ENCODE measurements around the gene ANAPC4.
"Not testable (repeated sequence)": the region's sequence is repeated elsewhere in the genome, so short reads cannot be mapped to it uniquely, and the experiment has no call there.

The ANAPC4 gene

GRCh38 chr4:25376754-25377571 is at the start of gene ANAPC4:
ANAPC4 (plus strand) TSS chr4:25377263; CDS start chr4:25377428, 165 bp downstream.
- DNase-seq (ENCODE audit: low read depth in 2 of 2), result peak; percentile 97 to 99

GRCh38 chr4:25328463-25328862 is 48.6 kb upstream of the ANAPC4 start:
- DNase-seq (ENCODE audit: low read depth in 2 of 2), result not testable (repeated sequence)

GRCh38 chr4:25330335-25330734 is 46.7 kb upstream of the ANAPC4 start:
- no peak for DNase-seq (ENCODE audit: low read depth in 2 of 2)

GRCh38 chr4:25330905-25331808 is 45.9 kb upstream of the ANAPC4 start:
- DNase-seq (ENCODE audit: low read depth in 2 of 2), result no peak

- no peak for DNase-seq (ENCODE audit: low read depth in 2 of 2)
Measured at GRCh38 chr4:25343671-25344070, 33.4 kb upstream of the ANAPC4 start.

GRCh38 chr4:25345744-25346143 is 31.3 kb upstream of the ANAPC4 start:
- DNase-seq (ENCODE audit: low read depth in 2 of 2), result no peak

GRCh38 chr4:25346913-25347312 is 30.1 kb upstream of the ANAPC4 start:
- DNase-seq (ENCODE audit: low read depth in 2 of 2), result no peak

- no peak for DNase-seq (ENCODE audit: low read depth in 2 of 2)
Measured at GRCh38 chr4:25347473-25347872, 29.6 kb upstream of the ANAPC4 start.

GRCh38 chr4:25347971-25348370 is 29.1 kb upstream of the ANAPC4 start:
- no peak for DNase-seq (ENCODE audit: low read depth in 2 of 2)

GRCh38 chr4:25350561-25350960 is 26.5 kb upstream of the ANAPC4 start:
- no peak for DNase-seq (ENCODE audit: low read depth in 2 of 2)

GRCh38 chr4:25351777-25352416 is 25.2 kb upstream of the ANAPC4 start:
- no peak for DNase-seq (ENCODE audit: low read depth in 2 of 2)

GRCh38 chr4:25356068-25356467 is 21.0 kb upstream of the ANAPC4 start:
- no peak for DNase-seq (ENCODE audit: low read depth in 2 of 2)

GRCh38 chr4:25358515-25359275 is 18.4 kb upstream of the ANAPC4 start:
- DNase-seq (ENCODE audit: low read depth in 2 of 2), result no peak

GRCh38 chr4:25361253-25361652 is 15.8 kb upstream of the ANAPC4 start:
- DNase-seq (ENCODE audit: low read depth in 2 of 2), result no peak

GRCh38 chr4:25367004-25367621 is 9.9 kb upstream of the ANAPC4 start:
- no peak for DNase-seq (ENCODE audit: low read depth in 2 of 2)

GRCh38 chr4:25367877-25368276 is 9.2 kb upstream of the ANAPC4 start:
- no peak for DNase-seq (ENCODE audit: low read depth in 2 of 2)

GRCh38 chr4:25368315-25368714 is 8.7 kb upstream of the ANAPC4 start:
- DNase-seq (ENCODE audit: low read depth in 2 of 2), result no peak

- DNase-seq (ENCODE audit: low read depth in 2 of 2), result no peak
Measured at GRCh38 chr4:25370242-25370641, 6.8 kb upstream of the ANAPC4 start.

GRCh38 chr4:25372549-25372948 is 4.5 kb upstream of the ANAPC4 start:
- DNase-seq (ENCODE audit: low read depth in 2 of 2), result not testable (repeated sequence)

- DNase-seq (ENCODE audit: low read depth in 2 of 2), result no peak
Measured at GRCh38 chr4:25377572-25378436, 741 bp downstream of the ANAPC4 start.
